Endometrium (tissue), 2 donors: ENCODE results near the gene PFKFB2.

Experiments
- FAIRE-seq: peaks from 2 replicates; lab custom pipeline; 2012; peaks lifted over from hg19 to GRCh38; lab: Jason Lieb, UNC
- donor health status: control.
- donor health status: control.

Gene PFKFB2

GRCh38 chr1:207052911-207053769 lies at the start of gene PFKFB2:
PFKFB2 (plus strand) TSS chr1:207053275; CDS start chr1:207054718, 1,443 bp downstream.
- FAIRE-seq = peak; percentile 41

DNA sequence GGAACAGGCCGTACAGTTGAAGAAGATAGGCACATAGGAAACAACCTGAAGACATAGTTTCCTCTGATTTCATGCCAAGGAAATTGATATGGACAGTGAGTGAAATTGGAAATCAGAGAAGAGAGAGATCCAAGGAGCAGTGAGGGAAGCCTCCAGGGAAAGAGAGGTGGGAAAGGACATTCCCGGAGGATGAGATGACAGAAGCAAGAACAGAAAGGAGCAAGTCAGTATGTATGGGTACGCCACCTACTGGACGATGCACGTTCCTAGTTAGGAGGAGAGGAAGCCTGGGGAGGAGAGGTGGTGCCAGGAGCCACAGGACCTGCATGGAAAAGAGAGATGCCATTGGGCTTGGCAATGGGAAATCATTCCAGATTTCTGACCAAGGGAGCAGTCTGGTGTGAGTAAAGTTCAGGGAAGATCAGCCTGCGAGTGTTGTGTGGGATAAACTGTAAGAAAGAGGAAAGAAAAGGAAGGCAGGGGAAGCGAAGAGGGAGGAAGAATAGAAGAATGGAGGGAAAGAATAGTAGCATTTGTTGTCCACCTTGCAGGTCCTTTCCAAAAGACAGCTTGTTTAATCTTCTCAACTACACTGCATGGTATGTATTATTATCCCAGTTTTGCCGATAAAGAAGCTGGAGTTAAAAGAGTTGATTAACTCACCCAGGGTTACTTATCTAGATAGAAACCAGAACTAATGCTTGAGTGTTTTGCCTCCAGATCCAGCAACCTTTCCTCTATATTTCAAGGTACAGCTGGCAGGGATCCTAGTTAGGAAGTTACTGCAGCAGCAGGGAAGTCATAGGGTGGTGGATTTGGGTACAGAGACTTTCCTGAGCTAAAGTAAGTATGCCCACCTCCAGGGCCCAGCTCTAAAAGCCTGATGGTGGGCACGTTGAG lies 47.9 kb upstream of the PFKFB2 start:
- FAIRE-seq = no peak

DNA sequence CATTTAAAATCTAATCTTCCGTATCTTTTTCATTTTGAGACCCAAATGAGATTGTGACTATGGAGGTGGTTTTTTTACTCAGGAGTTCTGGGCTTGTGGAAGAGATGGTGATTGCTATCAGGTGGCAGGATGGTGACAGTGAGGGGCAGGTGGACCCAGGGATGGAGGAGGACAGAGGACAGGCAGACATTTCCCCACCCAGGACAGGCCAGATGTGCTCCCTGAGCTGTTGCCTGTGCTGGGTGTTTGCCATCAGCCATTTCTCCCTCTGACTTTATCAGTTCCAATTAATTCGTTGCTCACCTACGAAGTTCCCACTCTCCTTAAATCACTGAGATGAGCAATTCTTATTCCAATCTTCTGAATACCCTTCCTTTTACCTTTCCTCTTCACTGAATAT lies 47.0 kb upstream of the PFKFB2 start:
- no peak for FAIRE-seq

DNA sequence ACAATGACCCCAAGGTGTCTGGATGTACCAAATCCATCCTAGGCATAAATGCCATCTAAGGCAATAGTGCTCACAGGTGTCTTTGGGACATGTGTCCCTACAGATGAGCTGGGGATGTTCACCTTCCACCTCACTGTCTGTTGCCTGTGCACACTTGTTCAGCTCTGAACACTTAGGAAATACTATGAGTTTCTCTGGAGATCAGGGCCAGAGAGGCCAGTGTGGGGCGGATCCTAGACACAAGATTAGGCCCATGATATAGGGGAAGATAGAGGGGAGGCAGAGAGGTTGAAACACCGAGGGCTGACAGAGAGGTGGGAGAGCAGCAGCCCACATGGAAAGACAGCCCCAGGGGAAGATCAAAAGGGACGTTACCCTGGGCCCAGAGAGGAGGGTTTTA lies 46.2 kb upstream of the PFKFB2 start:
- no peak for FAIRE-seq

- no peak for FAIRE-seq
Measured at GRCh38 chr1:207007352-207008033, 45.6 kb upstream of the PFKFB2 start.

GRCh38 chr1:207009182-207009850 lies 43.8 kb upstream of the PFKFB2 start:
- no peak for FAIRE-seq

GRCh38 chr1:207009945-207010344 lies 43.1 kb upstream of the PFKFB2 start:
- no peak for FAIRE-seq

- no peak for FAIRE-seq
Measured at GRCh38 chr1:207010726-207011125, 42.3 kb upstream of the PFKFB2 start.

GRCh38 chr1:207013321-207014085 lies 39.6 kb upstream of the PFKFB2 start:
- no peak for FAIRE-seq

DNA sequence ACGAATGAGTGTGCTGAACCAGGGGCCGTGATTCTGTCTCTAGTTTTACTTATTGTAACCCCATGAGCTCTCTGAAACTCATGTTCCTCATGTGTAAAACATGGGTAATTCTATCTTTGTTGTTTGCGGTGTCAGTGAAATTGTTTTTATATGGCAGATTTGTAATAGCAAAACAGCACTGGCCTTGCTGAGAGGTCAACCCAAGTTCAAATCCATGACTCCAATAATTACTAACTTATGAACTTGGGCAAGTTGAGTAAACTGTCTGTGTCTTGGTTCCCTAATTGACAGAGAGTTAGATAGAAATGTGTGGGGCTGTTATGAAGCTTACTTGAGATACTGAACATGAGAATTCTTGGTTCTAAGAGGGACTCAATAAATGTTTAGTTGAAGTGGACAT lies 38.3 kb upstream of the PFKFB2 start:
- FAIRE-seq = no peak

DNA sequence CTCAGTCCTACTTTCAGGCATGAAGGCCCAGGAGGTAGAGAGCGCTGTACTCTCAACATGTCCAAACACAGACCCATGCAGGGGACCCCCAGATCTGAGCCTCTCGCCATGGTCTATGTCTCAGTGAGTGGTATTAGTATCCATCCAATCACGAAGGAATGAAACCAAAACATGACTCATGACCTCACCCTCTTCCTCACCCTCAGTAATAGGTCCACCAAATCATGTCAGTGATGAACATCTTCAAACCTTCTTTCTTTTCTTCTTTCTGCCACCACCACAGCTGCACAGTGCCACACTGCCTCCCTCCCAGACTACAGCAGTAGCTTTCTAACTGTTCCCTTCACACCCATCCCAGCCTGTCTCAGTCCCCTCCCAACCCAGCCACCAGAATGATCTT lies 37.3 kb upstream of the PFKFB2 start:
- FAIRE-seq = no peak

- FAIRE-seq = no peak
Measured at GRCh38 chr1:207017615-207018559, 35.2 kb upstream of the PFKFB2 start.

DNA sequence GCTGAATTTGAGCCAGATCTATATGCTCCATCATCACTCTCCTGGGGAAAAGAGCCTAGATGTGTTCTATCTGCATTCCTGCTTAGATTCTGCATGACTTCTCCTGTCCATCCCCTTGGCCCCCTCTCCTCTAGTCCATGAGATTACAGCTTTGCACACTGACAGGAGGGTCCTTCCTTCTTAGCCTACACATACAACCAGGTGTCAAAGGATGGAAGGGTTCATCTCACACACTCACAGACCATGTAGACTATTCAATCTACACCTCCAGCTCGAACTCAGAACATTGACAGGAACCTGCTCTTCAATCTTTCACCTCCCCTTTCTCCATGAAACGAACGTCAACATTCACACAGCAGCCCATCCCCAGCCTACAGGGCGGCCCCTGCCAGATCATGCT lies 34.4 kb upstream of the PFKFB2 start:
- FAIRE-seq = no peak

- no peak for FAIRE-seq
Measured at GRCh38 chr1:207019161-207019560, 33.9 kb upstream of the PFKFB2 start.

DNA sequence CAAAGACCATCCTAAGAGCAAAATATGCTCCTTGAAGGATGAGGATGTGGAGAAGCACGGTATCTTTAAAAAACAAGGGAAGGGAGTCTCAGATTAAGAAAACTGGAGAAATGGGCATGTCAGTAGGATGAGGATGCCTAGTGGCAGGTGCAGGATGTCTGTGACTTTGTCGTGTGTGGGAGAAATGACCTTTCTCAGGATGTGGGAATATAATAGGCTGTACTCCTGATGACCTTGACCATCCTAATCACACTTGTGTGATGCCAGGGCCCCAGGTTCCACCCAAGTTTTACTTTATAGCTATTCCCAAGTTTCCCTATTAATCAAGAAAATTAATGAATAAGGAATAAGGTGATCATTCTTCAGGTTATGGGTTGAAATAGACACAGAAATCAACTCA lies 33.4 kb upstream of the PFKFB2 start:
- FAIRE-seq = no peak

DNA sequence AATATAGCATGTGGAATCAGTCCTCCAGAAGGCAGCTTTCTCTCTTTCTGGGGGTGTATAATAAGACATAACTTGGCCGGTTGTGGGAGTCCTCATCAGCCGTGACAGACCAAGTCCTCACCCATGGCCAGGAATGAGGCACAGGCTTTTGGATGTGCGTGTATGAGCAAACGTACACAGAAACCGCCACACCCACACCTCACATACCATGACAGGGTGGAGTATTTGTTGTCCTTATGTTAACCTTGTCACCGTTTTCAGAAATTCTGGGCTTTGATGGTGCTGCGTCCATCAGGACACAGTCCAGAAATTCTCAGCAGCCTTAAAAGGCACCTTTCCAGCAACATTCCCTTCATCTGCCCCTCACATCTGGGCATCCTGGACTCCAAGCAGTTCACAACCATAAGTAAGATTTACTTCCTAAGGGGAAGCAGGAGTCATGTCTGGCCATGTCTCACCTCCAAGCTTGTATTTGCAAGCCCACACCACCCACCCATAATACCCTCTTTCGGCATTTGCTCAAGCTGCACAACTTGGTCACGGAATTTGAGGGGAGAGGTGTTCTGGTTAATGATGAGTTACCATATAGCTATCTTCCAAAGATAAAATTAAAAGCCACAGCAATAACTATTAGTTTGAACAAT lies 32.9 kb upstream of the PFKFB2 start:
- FAIRE-seq = no peak

DNA sequence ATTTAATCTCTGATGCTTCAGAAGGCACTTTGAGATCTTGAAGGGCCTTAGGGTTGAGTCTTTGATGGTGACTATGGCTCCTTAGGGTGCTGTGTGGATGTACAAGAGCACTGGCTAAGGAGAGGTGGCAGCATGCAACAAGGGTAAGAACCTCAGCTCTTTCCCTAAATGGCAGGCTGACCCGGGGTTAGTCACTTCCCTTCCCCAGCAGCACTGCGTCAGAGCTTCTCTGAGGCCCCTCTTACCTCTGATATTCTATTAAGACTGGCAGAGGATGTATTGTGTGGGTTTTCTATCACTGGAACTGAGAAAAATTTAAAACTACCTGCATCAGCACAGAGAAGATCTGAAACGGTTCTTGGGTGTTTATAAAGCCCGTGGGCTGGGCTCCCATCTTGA lies 32.4 kb upstream of the PFKFB2 start:
- FAIRE-seq = no peak

DNA sequence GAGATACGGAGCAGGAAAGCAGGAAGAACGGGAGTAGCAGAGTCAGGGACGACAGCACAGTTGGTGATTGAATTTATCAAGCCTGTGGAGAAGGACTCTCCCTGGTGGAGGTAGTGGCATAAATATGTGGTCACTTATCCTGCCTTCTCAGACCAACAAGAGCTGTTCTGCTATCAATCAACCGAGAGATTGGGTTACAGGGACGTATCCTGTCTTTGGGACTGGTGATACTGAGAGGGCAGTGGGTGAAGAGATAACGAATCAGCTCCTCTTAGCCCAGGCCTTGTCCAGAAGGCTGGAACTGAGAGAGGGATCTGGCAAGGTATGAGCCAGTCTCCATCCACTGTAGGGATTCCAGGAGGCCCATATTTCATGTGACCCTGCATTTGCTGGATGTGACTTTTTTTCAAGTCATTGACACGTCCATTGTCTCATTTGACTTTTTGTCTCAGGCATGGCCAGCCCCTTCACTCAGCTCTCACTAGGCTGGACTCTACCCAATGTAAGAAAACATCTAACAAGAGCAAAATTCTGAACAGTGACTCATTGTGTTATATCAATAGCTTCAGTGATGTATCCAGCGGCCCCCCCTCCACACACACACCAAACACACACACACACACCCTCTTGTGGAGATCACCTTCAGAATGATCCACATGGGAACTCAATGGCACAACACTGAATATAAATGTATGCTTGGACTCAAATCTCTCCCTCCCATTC lies 31.8 kb upstream of the PFKFB2 start:
- no peak for FAIRE-seq
